ENCODE measurements around the gene IL17C.

The IL17C gene

DNA sequence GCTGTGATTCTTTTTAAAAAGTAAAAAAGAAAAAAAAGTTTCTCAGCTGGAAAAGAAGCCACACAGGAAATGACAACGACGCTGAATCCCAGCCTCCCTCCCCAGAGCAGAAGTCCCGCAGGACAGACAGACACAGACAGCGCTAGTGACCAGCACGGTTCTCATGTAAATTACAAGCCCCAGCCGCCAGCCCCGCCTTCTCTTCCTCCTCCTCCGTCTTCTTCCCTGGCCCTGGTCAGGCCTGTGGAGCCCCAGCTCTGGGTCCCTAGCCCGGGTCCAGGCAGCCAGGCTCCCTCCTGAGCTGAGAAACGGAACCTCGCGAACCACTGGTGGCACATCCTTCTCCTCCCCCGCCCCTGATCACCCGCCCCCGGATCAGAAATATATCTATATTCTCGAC, 7.0 kb upstream of the IL17C start:
- Histone ChIP-seq H3K27ac (no peak overlapping the region), H3K4me3 (ENCODE audit: low read depth, low read length) (no peak overlapping the region), H3K36me3 (replicated peaks) (peaks cover 46% of the 10 kb centered on the region), H3K27me3 (replicated peaks) (no peaks in the 10 kb centered on the region)
- TF ChIP-seq, protein P1, sequence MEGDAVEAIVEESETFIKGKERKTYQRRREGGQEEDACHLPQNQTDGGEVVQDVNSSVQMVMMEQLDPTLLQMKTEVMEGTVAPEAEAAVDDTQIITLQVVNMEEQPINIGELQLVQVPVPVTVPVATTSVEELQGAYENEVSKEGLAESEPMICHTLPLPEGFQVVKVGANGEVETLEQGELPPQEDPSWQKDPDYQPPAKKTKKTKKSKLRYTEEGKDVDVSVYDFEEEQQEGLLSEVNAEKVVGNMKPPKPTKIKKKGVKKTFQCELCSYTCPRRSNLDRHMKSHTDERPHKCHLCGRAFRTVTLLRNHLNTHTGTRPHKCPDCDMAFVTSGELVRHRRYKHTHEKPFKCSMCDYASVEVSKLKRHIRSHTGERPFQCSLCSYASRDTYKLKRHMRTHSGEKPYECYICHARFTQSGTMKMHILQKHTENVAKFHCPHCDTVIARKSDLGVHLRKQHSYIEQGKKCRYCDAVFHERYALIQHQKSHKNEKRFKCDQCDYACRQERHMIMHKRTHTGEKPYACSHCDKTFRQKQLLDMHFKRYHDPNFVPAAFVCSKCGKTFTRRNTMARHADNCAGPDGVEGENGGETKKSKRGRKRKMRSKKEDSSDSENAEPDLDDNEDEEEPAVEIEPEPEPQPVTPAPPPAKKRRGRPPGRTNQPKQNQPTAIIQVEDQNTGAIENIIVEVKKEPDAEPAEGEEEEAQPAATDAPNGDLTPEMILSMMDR (IDR thresholded peaks at IDR 0.05; ENCODE audit: low read depth, low read length, missing control alignments) = no peak
- in situ Hi-C loops (cut with HindIII; ENCODE audit: low pct_ligation_motif_present, low sequenced_read_pairs) = no loop called here
- DNase-seq = no peak

DNA sequence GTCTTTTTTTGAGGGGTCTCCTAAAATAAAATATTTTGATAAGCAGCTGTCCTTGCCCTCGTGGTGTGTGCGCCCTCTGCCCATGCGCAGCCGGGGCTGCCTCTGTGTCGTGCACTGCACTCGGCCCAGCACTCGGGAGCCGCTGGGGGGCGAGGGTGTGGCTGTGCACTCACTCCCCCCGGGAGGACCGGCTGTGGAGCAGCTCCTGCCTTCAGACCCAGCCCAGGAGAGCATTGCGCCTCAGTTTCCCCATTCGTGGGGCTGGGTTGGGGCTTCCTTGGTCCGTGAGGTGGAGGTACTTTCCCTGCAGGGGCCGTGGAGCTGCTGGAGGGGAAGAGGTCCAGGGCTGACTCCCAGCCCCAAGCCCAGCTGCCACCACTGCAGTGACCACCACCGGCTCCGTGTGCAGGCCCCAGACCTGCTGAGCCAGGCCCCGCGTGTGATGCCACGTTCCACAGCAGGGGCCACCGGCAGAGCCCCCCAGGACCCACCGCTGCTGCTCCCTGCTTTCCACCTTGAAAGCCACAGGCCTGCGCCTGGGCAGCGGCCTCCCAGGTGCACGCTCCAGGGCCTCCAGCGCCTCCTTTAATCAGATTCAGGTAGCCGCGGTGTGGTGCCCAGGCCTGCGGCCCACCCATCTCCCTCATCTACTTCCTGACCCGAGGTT, 6.3 kb upstream of the IL17C start:
- no peaks in the 10 kb centered on the region for H3K27me3 ChIP-seq (replicated peaks)
- peaks cover 46% of the 10 kb centered on the region for H3K36me3 ChIP-seq (replicated peaks)
- TF ChIP-seq, protein P1 (IDR thresholded peaks at IDR 0.05; ENCODE audit: low read depth, low read length, missing control alignments) = no peak
- no peak overlapping the region for H3K4me3 ChIP-seq (ENCODE audit: low read depth, low read length)
- H3K27ac ChIP-seq = no peak overlapping the region
- no peak for DNase-seq
- in situ Hi-C loops (cut with HindIII; ENCODE audit: low pct_ligation_motif_present, low sequenced_read_pairs) = no loop called here

DNA sequence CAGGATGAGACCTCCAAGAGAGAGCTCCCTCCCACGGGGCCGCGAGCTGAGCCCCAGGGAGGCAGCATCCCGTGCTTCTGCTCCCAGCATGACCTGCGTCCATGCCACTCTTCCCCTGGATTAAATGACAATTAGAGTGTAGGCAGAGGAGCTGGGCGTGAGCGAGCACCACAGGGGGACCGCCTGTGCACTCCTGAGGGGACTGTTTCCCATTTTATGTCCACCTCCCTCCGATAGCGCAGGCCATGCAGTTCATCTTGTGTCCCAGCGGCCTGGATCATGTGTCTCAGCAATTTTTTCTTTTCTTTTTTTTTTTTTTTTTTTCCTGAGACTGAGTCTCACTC, 5.8 kb upstream of the IL17C start:
- in situ Hi-C loops (cut with HindIII; ENCODE audit: low pct_ligation_motif_present, low sequenced_read_pairs) = no loop called here

DNA sequence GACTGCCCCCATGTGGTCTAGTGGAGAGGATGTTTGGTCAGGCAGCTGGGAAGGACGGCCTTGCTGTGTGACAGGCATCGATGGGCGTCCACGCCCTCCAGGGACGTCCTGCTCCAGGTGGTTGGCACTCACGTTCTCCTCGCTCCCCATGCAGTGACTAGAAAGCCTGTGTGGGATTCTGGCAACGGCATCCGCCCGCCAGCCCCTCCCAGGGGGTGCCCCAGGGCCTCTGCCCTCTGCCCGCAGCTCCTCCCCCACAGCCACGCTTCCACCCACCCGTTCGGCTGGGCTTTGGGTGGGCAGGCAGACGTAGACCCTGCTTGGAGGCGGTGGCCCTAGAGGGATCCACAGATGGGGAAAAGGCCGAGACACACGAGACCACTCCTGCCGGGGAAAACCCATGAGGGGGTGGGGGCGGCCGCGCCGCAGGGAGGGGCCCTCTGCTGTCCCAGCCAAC, 4.7 kb upstream of the IL17C start:
- TF ChIP-seq, protein P1 (IDR thresholded peaks at IDR 0.05; ENCODE audit: low read depth, low read length, missing control alignments) = peak; percentile 66
- in situ Hi-C loops (cut with HindIII; ENCODE audit: low pct_ligation_motif_present, low sequenced_read_pairs) = no loop called here
- Histone ChIP-seq H3K27ac (no peak overlapping the region), H3K4me3 (ENCODE audit: low read depth, low read length) (peak overlapping the region; percentile 55), H3K36me3 (replicated peaks) (peaks cover 30% of the 10 kb centered on the region), H3K27me3 (replicated peaks) (peaks cover 4% of the 10 kb centered on the region)
- DNase-seq = peak; percentile 30

More for the DNA sequence above, 5.8 kb upstream of the IL17C start:
- TF ChIP-seq, protein P1 (IDR thresholded peaks at IDR 0.05; ENCODE audit: low read depth, low read length, missing control alignments) = no peak
- Histone ChIP-seq H3K27ac (no peak overlapping the region), H3K36me3 (replicated peaks) (peaks cover 41% of the 10 kb centered on the region), H3K27me3 (replicated peaks) (no peaks in the 10 kb centered on the region), H3K4me3 (ENCODE audit: low read depth, low read length) (no peak overlapping the region)
- DNase-seq = no peak

DNA sequence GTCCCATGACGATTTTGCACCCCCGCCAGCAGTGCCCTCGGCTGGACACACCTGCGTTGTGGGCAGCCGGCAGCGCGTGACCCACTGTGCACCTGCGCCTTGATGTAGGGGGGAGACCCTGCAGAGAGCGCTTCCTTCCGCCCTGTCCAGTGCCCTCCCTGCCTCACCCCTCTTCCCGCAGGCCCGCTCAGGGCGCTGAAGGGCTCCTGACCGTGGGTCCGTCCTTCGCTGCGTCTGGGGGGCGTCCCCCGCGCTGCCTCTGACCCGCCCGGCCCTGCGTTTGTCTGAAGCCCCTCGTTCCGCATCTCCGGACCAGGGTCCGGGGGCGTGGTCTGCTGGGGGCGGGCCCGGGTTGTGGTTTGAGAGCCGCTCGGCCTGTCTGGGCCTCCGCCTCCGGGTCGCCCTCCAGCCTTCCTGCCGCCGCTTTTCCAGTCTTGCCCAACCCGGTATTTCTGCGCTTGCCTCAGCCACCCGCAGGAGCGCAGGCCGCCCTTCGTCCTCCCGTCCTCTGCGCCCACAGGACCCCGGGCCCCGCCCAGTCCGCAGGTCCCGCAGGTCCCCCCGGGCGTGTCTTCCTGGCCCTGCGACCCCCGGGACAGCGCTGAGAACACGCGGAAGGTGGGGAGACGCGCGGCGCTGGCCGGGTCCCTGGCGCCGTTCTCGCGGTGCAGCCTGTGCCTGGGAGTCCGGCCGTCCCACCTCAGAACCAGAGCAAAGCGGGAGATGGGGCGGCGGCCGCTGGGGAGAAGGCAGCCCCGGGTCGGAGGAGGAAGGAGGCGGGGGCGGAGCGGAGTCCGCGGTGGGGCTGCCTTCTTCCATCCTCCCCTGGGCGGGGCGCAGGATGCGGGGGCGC, 4.0 kb upstream of the IL17C start:
- DNase-seq = peak; percentile 32
- Histone ChIP-seq H3K4me3 (ENCODE audit: low read depth, low read length) (peak overlapping the region; percentile 55), H3K27me3 (replicated peaks) (peaks cover 10% of the 10 kb centered on the region), H3K36me3 (replicated peaks) (peaks cover 24% of the 10 kb centered on the region), H3K27ac (peak overlapping the region; percentile 51)
- in situ Hi-C loops (cut with HindIII; ENCODE audit: low pct_ligation_motif_present, low sequenced_read_pairs) = no loop called here
- TF ChIP-seq, protein P1 (IDR thresholded peaks at IDR 0.05; ENCODE audit: low read depth, low read length, missing control alignments) = no peak

All from brain microvascular endothelial cell (primary cell).